Measurements from ENCODE around the gene TOB1.

- TF ChIP-seq POLR2A (IDR thresholded peaks at IDR 0.05; ENCODE audit: low read length) (no peak), GATA1 (IDR thresholded peaks at IDR 0.05; ENCODE audit: low read depth, low read length) (no peak)
Measured at GRCh38 chr17:50865868-50866260, 290 bp downstream of the TOB1 start.
